Hematopoietic multipotent progenitor cell (in vitro differentiated cells): Measurements from ENCODE around the gene SH3BP1. TPM values are rescaled to one million over a fixed set of nuclear protein-coding genes. Genes with fewer than 3 reads are reported as not detected.

Source experiments
- DNase-seq, 3 donors: peaks; one replicate each; pipeline ENCODE4 v3.0.0-alpha.2; 2011 to 2015; ENCODE audit warnings: low read depth in 2 of 3, low spot score in 2 of 3
- total RNA-seq: library from RNA; depleted of rRNA; stranded (reverse); fragments of >200 nt; gene quantifications from one replicate; pipeline ENCODE4 v1.2.3, GENCODE V29; 2012

SH3BP1 gene
- total RNA-seq, 1 donor: 32.3 TPM

GRCh38 chr22:37616201-37617083, 23.0 kb upstream of the SH3BP1 start:
- DNase-seq: no peak

DNA sequence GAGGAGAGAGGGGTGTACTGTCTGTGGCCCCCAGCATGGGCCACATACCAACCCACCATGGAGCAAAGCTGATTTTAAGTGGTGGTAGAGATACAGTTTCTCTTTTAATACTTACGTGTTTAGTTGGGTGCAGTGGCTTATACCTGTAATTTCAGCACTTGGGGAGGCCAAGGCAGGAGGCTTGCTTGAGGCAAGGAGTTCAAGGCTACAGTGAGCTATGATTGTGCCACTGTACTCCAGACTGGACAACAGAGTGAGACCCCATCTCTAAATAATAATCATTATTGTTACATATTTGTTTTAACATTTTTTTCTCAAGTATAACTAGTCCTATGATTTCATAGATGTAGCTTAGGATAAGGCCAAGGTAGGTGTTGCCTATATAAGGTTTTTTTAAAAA, 22.0 kb upstream of the SH3BP1 start:
- DNase-seq: no peak

GRCh38 chr22:37618072-37618656, 21.3 kb upstream of the SH3BP1 start:
- no peak for DNase-seq

DNA sequence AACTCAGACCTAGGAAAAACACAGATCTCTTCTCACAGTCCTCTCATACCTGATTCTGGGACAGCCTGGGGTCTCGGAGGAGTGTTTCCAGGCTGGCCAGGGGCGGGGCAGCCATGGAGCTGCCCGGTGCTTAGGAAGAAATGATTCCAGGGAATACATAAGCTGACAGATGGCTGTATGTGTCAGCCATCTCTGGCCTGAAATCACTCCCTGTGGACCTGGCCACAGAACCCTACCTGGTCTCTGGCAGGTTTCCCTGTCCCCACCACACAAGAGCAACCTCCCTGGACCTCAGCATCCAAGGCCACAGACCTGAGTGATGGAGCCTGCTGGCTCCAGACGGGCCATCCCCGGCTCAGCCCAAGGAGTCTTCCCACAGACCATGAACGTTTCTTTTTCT, 20.8 kb upstream of the SH3BP1 start:
- DNase-seq: no peak

GRCh38 chr22:37619991-37620390, 19.5 kb upstream of the SH3BP1 start:
- DNase-seq: no peak

GRCh38 chr22:37621352-37621860, 18.1 kb upstream of the SH3BP1 start:
- DNase-seq: no peak

DNA sequence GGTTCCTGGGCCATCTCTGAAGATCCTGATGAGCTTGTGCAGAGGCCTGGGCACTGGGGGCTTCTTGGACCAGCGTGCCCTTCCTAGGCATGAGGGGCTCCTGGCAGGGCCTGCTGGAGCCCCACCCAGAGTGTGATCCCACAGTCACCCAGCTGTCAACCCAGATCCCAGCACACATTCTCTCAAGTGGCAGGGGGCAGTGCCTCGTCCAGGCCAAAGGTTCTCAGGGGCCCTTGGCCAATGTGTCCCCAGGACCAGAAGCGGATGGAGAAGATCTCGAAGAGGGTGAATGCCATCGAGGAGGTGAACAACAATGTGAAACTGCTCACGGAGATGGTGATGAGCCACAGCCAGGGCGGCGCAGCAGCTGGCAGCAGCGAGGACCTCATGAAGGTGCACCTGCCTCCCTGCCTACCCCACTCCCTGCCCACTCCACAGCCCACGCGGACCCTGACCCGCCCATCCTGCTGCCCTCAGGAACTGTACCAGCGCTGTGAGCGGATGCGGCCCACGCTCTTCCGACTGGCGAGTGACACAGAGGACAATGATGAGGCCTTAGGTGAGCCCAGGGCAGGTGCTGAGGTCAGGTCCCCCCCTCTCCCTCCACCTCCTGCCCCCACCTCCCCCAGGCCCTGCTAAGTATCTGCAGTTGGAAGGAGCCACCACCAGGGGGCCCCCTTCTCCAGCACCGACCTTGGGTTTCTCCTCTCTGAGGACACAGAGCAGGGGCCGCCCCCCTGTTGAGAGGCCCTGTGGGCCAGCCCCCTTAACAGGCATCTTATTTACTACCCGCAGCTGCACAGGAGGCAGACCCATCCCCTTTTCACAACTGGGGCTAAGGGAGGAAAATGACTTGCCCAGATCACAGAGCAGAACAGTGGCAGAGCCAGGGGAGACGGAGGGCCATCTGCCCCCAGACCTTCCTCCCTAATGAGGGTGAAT, 16.1 kb upstream of the SH3BP1 start:
- peak; percentile 63 to 85 (median 71) for DNase-seq

- no peak for DNase-seq
These were observed 15.5 kb upstream of the SH3BP1 start for GRCh38 chr22:37624017-37624365.

- no peak for DNase-seq
These were observed 14.6 kb upstream of the SH3BP1 start for GRCh38 chr22:37624876-37625275.

DNA sequence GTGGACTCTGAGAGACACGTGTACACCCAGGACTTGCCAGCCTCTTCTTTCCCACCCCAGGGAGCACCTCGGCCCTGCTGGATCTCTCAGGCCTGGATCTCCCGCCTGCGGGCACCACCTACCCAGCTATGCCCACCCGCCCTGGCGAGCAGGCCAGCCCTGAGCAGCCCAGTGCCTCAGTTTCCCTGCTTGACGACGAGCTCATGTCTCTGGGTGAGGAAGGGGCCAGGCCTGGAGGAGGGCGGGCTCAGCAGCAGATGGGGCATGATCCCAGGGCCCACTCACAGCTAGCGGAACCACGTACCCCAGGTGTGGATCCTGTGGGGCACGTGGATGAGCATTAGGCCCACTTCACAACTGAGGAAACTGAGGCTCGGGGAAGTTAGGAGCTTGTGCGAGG, 13.7 kb upstream of the SH3BP1 start:
- no peak for DNase-seq

DNA sequence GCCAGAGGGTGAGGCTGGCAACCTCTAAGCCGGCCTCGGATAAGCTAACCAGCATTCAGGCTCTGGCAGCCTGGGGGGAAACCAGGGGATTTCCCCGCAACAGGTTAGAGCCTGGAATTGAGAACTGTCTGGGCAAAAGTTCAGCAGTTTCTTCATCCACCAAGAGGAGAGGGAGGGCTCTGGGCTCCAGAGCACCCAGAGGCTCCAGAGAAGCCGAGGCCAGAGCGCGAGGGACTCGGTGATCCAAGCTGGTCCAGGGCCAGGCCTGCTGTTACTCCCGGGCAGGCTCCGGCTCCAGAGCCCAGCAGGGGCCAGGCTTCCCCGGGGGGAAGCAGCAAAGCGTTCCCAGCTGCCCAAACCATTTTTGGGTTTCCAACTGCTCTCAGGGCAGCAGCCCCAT, 13.3 kb upstream of the SH3BP1 start:
- no peak for DNase-seq

GRCh38 chr22:37626556-37627075, 12.9 kb upstream of the SH3BP1 start:
- no peak for DNase-seq

- no peak for DNase-seq
These were observed 12.3 kb upstream of the SH3BP1 start for GRCh38 chr22:37627121-37627520.

DNA sequence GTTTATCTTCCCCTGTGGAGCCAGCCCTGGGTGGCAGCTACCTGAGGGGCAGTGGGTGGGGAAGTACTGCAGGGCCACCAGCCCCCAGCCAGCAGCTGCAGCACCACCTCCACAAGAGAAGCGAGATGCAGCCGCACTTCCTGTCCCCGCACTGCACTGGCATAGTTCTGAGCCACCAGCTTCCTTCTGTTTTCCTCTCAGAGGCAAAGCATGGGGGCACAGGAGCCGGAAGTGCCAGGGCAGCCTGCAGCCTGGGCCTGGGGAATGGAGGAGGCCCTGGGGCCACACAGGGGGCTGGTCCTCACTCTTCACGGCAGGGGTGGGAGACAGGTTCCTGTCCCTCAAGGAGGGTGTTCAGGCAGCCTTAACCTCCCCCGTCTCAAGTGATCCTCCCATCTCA, 11.9 kb upstream of the SH3BP1 start:
- DNase-seq: peak in 1 of 3 donors; percentile 62

DNA sequence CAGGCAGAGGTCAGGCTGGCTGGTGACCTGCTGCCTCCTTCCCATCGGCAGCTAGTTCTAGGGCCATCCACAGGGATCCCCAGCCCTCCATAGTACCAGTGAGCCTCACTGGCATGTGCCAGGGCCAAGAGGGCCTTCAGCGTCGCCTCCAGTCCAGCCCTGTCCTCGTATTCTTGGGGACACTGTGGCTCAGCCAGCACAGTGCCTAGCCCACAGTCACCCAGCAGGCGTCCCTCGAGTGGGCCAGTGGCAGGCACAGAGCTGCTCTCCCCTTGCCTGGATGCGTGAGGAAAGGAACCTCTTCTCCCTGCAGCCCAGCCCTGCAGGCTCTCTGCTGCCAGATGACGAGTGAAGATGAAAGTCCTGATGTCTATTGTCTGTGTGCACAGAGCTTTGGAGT, 10.6 kb upstream of the SH3BP1 start:
- no peak for DNase-seq

GRCh38 chr22:37629928-37630327, 9.5 kb upstream of the SH3BP1 start:
- no peak for DNase-seq

- no peak for DNase-seq
These were observed 8.5 kb upstream of the SH3BP1 start for GRCh38 chr22:37630839-37631435.

DNA sequence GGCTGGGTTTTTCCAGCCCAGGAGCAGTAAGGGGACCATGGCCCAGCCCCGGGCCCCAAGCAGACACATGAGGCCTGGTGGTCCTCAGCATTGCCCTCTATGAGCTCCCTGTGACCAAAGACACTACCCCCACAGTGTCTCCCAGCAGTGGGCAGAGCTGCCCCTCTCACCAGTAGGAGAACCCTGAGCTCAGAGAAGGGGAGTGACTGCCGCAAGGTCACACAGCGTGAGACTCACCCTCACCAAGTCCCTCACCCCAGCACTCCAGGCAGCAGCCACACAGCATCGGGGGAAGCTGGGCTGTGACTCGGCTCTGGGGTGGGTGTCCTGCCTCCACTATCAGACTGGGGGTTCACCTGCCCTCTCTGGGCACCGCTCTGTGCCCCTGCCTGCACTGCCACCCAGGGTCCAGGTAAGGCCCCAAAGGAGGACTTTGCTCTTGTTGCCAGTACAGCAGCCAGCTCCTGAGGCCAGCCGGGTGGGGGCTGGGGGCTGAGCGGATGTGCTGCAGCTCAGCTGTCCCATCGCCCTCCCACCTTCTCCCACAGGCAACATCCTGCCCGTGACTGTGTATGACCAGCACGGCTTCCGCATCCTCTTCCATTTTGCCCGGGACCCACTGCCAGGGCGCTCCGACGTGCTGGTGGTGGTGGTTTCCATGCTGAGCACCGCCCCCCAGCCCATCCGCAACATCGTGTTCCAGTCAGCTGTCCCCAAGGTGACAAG, 7.9 kb upstream of the SH3BP1 start:
- no peak for DNase-seq

GRCh38 chr22:37632174-37633088, 7.0 kb upstream of the SH3BP1 start:
- no peak for DNase-seq
